Prostate gland (tissue), 2 donors: ENCODE measurements around the gene MYH8.

ENCODE experiments used
- CTCF ChIP-seq, 4 experiments: fragments of 200-600 bp in 2 of 4; fragments of 450-650 bp in 2 of 4; sonication (generic) in 2 of 4; IDR thresholded peaks; 1 replicate in 3 of 4; 2 replicates in 1 of 4; pipeline ENCODE4 v1.5.1; 2016 to 2019; ENCODE audit warnings: antibody characterized with exemption in 4 of 4, mild to moderate bottlenecking in 2 of 4, moderate library complexity in 2 of 4
- POLR2A ChIP-seq: fragments of 450-650 bp; IDR thresholded peaks from one replicate; pipeline ENCODE4 v1.6.1; 2016; ENCODE audit warnings: antibody characterized with exemption, mild to moderate bottlenecking
- POLR2AphosphoS5 ChIP-seq: sonication (generic); formaldehyde crosslinking; IDR thresholded peaks from one replicate; pipeline ENCODE4 v1.6.1; 2017; ENCODE audit warnings: antibody characterized with exemption

GRCh38 chr17:10372906-10373305, 48.8 kb downstream of the MYH8 start, which contains the start of gene MYH13:
- TF ChIP-seq CTCF (IDR thresholded peaks at IDR 0.05) (no peak), POLR2A (no peak), POLR2AphosphoS5 (no peak)
